Gastrocnemius medialis (tissue), 4 donors: ENCODE data around the gene PDE7B. TPM values are rescaled to one million over a fixed set of nuclear protein-coding genes. Genes with fewer than 3 reads are reported as not detected.

Source experiments
- ATAC-seq, 2 donors: fragments of 150-250 bp; one replicate each; pipeline ENCODE4 v1.9.1; 2016
- DNase-seq, 2 donors: peaks; one replicate each; pipeline ENCODE4 v3.0.0-alpha.2; 2019
- H3K27ac ChIP-seq, 4 donors: fragments of 200-600 bp; sonication (generic); 1 replicate in 1 of 4; 2 replicates in 3 of 4; pipeline ENCODE4 v1.5.1; 2016 to 2018; ENCODE audit warnings: mild to moderate bottlenecking in 2 of 4, moderate library complexity in 1 of 4
- H3K27me3 ChIP-seq, 3 donors: fragments of 200-600 bp; sonication (generic) in 2 of 3; 1 replicate in 1 of 3; 2 replicates in 2 of 3; pipeline versions ENCODE4 v1.5.1 to v1.6.0; 2016 to 2019; ENCODE audit warnings: mild to moderate bottlenecking in 1 of 3, moderate library complexity in 1 of 3
- H3K36me3 ChIP-seq, 2 donors: fragments of 200-600 bp; sonication (generic) in 1 of 2; one replicate each; pipeline ENCODE4 v1.5.1; 2017 to 2018
- H3K4me1 ChIP-seq, 2 donors: fragments of 200-600 bp; sonication (generic) in 1 of 2; one replicate each; pipeline ENCODE4 v1.5.1; 2016 to 2017; ENCODE audit warnings: mild to moderate bottlenecking in 2 of 2
- H3K4me3 ChIP-seq, 4 donors: fragments of 200-600 bp; sonication (generic) in 3 of 4; 1 replicate in 1 of 4; 2 replicates in 3 of 4; pipeline ENCODE4 v1.5.1; 2016 to 2019; ENCODE audit warnings: mild to moderate bottlenecking in 2 of 4
- H3K9me3 ChIP-seq, 3 donors: fragments of 200-600 bp; sonication (generic) in 2 of 3; 1 replicate in 1 of 3; 2 replicates in 2 of 3; pipeline ENCODE4 v1.5.1; 2016 to 2019
- POLR2A ChIP-seq, 2 donors: fragments of 450-650 bp; IDR thresholded peaks; one replicate each; pipeline ENCODE4 v1.6.1; 2017; ENCODE audit warnings: antibody characterized with exemption in 2 of 2, mild to moderate bottlenecking in 2 of 2, moderate library complexity in 2 of 2
- in situ Hi-C, 4 donors: fragments of 200-750 bp; cut with MboI; loops; one replicate each; pipeline versions ENCODE4 v1.15.0 to v1.8.0; 2017; ENCODE audit warnings: low sequenced_read_pairs in 4 of 4
- intact Hi-C: fragments of 100-400 bp; cut with DNase I; formaldehyde crosslinking; loops from one replicate; pipeline ENCODE4 v1.15.1; 2023; ENCODE audit warnings: low total_unique reads
- total RNA-seq, 4 donors: library from RNA; depleted of rRNA; stranded (reverse); fragments of >200 nt; gene quantifications; one replicate each; pipeline versions ENCODE4 v1.1.0 to v1.2.3, GENCODE V29; 2016
- TF ChIP-seq, protein P1 (sequence below), 5 experiments: fragments of 450-650 bp in 3 of 5; fragments of 200-600 bp in 2 of 5; sonication (generic) in 2 of 5; IDR thresholded peaks in 4 of 5; conservative IDR thresholded peaks in 1 of 5; 1 replicate in 4 of 5; 2 replicates in 1 of 5; pipeline ENCODE4 v1.5.1; 2016 to 2019; ENCODE audit warnings: antibody characterized with exemption in 5 of 5, mild to moderate bottlenecking in 3 of 5, moderate library complexity in 3 of 5

PDE7B gene
- total RNA-seq, 4 donors from 2014 or later, result 2.2 to 3.6 (median 2.7) TPM

GRCh38 chr6:136123468-136123867, 272.0 kb downstream of the PDE7B start:
- ATAC-seq (no peak), DNase-seq (no peak)
- no peak for TF ChIP-seq POLR2A (IDR thresholded peaks at IDR 0.05)
- TF ChIP-seq, protein P1, sequence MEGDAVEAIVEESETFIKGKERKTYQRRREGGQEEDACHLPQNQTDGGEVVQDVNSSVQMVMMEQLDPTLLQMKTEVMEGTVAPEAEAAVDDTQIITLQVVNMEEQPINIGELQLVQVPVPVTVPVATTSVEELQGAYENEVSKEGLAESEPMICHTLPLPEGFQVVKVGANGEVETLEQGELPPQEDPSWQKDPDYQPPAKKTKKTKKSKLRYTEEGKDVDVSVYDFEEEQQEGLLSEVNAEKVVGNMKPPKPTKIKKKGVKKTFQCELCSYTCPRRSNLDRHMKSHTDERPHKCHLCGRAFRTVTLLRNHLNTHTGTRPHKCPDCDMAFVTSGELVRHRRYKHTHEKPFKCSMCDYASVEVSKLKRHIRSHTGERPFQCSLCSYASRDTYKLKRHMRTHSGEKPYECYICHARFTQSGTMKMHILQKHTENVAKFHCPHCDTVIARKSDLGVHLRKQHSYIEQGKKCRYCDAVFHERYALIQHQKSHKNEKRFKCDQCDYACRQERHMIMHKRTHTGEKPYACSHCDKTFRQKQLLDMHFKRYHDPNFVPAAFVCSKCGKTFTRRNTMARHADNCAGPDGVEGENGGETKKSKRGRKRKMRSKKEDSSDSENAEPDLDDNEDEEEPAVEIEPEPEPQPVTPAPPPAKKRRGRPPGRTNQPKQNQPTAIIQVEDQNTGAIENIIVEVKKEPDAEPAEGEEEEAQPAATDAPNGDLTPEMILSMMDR (IDR thresholded peaks at IDR 0.05 in 4 of 5, conservative IDR thresholded peaks at IDR 0.05 in 1 of 5), result no peak
- Histone ChIP-seq H3K36me3 (no peaks in the 10 kb centered on the region), H3K4me1 (peaks cover 0 to 4% of the 10 kb centered on the region in 2 donors), H3K27me3 (no peaks in the 10 kb centered on the region), H3K9me3 (no peaks in the 10 kb centered on the region), H3K27ac (no peak overlapping the region), H3K4me3 (no peak overlapping the region)
- intact Hi-C loops (no loop called here), in situ Hi-C loops (no loop called here)

GRCh38 chr6:136125585-136125984, 274.1 kb downstream of the PDE7B start:
- Histone ChIP-seq H3K36me3 (no peaks in the 10 kb centered on the region), H3K27me3 (no peaks in the 10 kb centered on the region), H3K9me3 (no peaks in the 10 kb centered on the region), H3K4me1 (peaks cover 0 to 4% of the 10 kb centered on the region in 2 donors), H3K27ac (no peak overlapping the region), H3K4me3 (no peak overlapping the region)
- no peak for TF ChIP-seq POLR2A (IDR thresholded peaks at IDR 0.05)
- TF ChIP-seq, protein P1 (IDR thresholded peaks at IDR 0.05 in 4 of 5, conservative IDR thresholded peaks at IDR 0.05 in 1 of 5), result no peak
- in situ Hi-C loops, result no loop called here
- DNase-seq (no peak), ATAC-seq (no peak)
- intact Hi-C loops, result no loop called here

DNA sequence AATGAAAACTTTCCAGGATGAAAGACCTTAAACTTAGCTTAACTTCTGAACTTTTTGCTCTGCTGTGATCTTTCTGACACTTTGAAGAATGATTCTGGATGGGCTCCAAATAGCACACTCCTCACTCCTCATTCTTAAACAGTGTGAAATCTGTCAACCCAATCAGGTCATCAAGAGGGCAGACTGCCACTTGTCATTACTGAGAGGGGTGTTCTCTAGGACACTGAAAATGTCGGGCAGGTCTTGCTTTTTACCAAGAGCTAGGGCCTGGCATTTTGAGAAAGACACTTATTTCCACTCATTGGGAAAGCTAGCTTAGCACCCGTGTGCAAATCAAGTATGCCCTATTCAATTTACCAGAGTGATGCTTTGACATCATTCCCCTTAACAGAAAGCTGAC, 276.4 kb downstream of the PDE7B start:
- no peaks in the 10 kb centered on the region for H3K36me3 ChIP-seq
- no peak for DNase-seq
- no peaks in the 10 kb centered on the region for H3K27me3 ChIP-seq
- intact Hi-C loops, result no loop called here
- ATAC-seq, result no peak
- TF ChIP-seq, protein P1 (IDR thresholded peaks at IDR 0.05 in 4 of 5, conservative IDR thresholded peaks at IDR 0.05 in 1 of 5), result no peak
- no peak overlapping the region for H3K4me3 ChIP-seq
- peaks cover 0 to 4% of the 10 kb centered on the region in 2 donors for H3K4me1 ChIP-seq
- no peak overlapping the region for H3K27ac ChIP-seq
- H3K9me3 ChIP-seq, result no peaks in the 10 kb centered on the region
- in situ Hi-C loops, result no loop called here

GRCh38 chr6:136129365-136129764, 277.9 kb downstream of the PDE7B start:
- in situ Hi-C loops (no loop called here), intact Hi-C loops (no loop called here)
- no peak overlapping the region for H3K27ac ChIP-seq
- no peak overlapping the region for H3K4me3 ChIP-seq
- H3K4me1 ChIP-seq, result peaks cover 0 to 4% of the 10 kb centered on the region in 2 donors
- ATAC-seq (no peak), DNase-seq (no peak)
- no peaks in the 10 kb centered on the region for H3K9me3 ChIP-seq
- TF ChIP-seq, protein P1 (IDR thresholded peaks at IDR 0.05 in 4 of 5, conservative IDR thresholded peaks at IDR 0.05 in 1 of 5), result no peak
- no peak for TF ChIP-seq POLR2A (IDR thresholded peaks at IDR 0.05)
- no peaks in the 10 kb centered on the region for H3K27me3 ChIP-seq
- no peaks in the 10 kb centered on the region for H3K36me3 ChIP-seq

GRCh38 chr6:136134268-136134667, 282.8 kb downstream of the PDE7B start:
- TF ChIP-seq, protein P1 (IDR thresholded peaks at IDR 0.05 in 4 of 5, conservative IDR thresholded peaks at IDR 0.05 in 1 of 5), result no peak
- TF ChIP-seq POLR2A (IDR thresholded peaks at IDR 0.05), result no peak
- in situ Hi-C loops, result no loop called here
- intact Hi-C loops, result no loop called here
- DNase-seq, result no peak
- H3K9me3 ChIP-seq, result no peaks in the 10 kb centered on the region
- H3K27ac ChIP-seq, result no peak overlapping the region
- no peaks in the 10 kb centered on the region for H3K36me3 ChIP-seq
- ATAC-seq, result no peak
- H3K27me3 ChIP-seq, result no peaks in the 10 kb centered on the region
- H3K4me3 ChIP-seq, result no peak overlapping the region
- no peaks in the 10 kb centered on the region for H3K4me1 ChIP-seq
